Measurements from ENCODE around the gene SH3RF3. TPM values are rescaled to one million over a fixed set of nuclear protein-coding genes. Genes with fewer than 3 reads are reported as not detected.

SH3RF3 gene
- total RNA-seq, 1 experiment from 2014 or later = 0.34 TPM

DNA sequence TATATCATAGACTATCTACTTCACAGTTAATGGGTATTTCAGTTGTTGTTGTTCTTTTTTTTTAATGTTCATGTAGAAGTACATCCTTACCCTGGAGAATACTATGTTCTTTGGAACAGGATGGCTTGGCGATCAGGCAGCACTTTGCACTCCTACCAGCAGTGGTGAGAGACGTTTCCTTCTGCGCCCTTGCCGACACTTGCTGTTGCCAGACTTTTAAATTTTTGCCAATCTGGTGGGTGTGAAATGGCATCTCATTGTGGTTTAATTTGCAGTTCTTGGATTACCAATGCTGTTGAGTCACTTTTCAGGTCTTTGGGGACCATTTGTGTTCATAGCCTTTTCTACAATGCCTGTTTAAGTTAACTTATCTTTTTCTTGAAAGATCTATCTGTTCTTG is 197.3 kb downstream of the SH3RF3 start:
- no peaks in the 10 kb centered on the region for H4K20me1 ChIP-seq (ENCODE audit: insufficient read depth, low read depth, low read length)
- no peak overlapping the region for H2AFZ ChIP-seq (ENCODE audit: low read length)
- no peaks in the 10 kb centered on the region for H3K27me3 ChIP-seq (ENCODE audit: low read length)
- H3K9me3 ChIP-seq (ENCODE audit: low read length) = no peaks in the 10 kb centered on the region
- H3K4me3 ChIP-seq (ENCODE audit: low read length) = no peak overlapping the region
- H3K9ac ChIP-seq (ENCODE audit: low read length) = no peak overlapping the region
- H3K27ac ChIP-seq (ENCODE audit: low read length) = no peak overlapping the region
- no peaks in the 10 kb centered on the region for H3K36me3 ChIP-seq (ENCODE audit: insufficient read depth, low read length)
- DNase-seq = no peak
- H3K4me2 ChIP-seq (ENCODE audit: low read depth, low read length, poor library complexity, severe bottlenecking) = no peak overlapping the region
- H3K9me2 ChIP-seq (replicated peaks; ENCODE audit: insufficient read depth, low read length) = no peaks in the 10 kb centered on the region
- H3K79me2 ChIP-seq (ENCODE audit: low read length) = no peaks in the 10 kb centered on the region
- peaks cover 27% of the 10 kb centered on the region for H3K4me1 ChIP-seq (ENCODE audit: low read length)

- no peak overlapping the region for H3K4me3 ChIP-seq (ENCODE audit: low read length)
- H3K27ac ChIP-seq (ENCODE audit: low read length) = 0 out of 2 replicates have a peak overlapping the region, but pooled peaks have one; percentile 23
- peak overlapping the region; percentile 18 for H3K4me2 ChIP-seq (ENCODE audit: low read depth, low read length, poor library complexity, severe bottlenecking)
- no peaks in the 10 kb centered on the region for H3K9me2 ChIP-seq (replicated peaks; ENCODE audit: insufficient read depth, low read length)
- H2AFZ ChIP-seq (ENCODE audit: low read length) = no peak overlapping the region
- H4K20me1 ChIP-seq (ENCODE audit: insufficient read depth, low read depth, low read length) = no peaks in the 10 kb centered on the region
- H3K36me3 ChIP-seq (ENCODE audit: insufficient read depth, low read length) = no peaks in the 10 kb centered on the region
- H3K79me2 ChIP-seq (ENCODE audit: low read length) = no peaks in the 10 kb centered on the region
- DNase-seq = no peak
- H3K4me1 ChIP-seq (ENCODE audit: low read length) = peaks cover 46% of the 10 kb centered on the region
- no peak overlapping the region for H3K9ac ChIP-seq (ENCODE audit: low read length)
- H3K27me3 ChIP-seq (ENCODE audit: low read length) = no peaks in the 10 kb centered on the region
- no peaks in the 10 kb centered on the region for H3K9me3 ChIP-seq (ENCODE audit: low read length)
Measured at GRCh38 chr2:109330056-109330455, 201.1 kb downstream of the SH3RF3 start.

DNA sequence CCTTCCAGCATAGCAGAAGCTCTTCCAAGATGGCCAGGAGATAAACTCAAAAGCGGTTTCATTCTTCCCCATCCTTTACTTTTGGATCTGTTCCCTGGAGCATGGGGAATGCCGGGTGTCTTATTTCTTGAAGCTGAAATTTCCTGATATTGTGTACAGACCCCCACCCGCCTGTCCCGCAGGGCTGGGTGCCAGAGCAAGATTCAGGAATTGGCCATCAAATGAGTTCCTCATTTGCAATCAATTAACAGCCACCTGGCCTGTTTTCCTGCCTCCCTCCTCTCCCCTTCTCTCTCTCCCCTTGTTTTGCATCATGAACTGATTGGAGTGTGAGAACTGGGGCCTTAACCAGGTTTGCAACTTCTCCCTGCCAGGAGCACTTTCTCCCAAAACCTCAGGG is 202.1 kb downstream of the SH3RF3 start:
- no peaks in the 10 kb centered on the region for H3K36me3 ChIP-seq (ENCODE audit: insufficient read depth, low read length)
- no peaks in the 10 kb centered on the region for H3K9me3 ChIP-seq (ENCODE audit: low read length)
- H3K79me2 ChIP-seq (ENCODE audit: low read length) = no peaks in the 10 kb centered on the region
- H3K27me3 ChIP-seq (ENCODE audit: low read length) = no peaks in the 10 kb centered on the region
- H3K4me2 ChIP-seq (ENCODE audit: low read depth, low read length, poor library complexity, severe bottlenecking) = peak overlapping the region; percentile 48
- DNase-seq = no peak
- H3K27ac ChIP-seq (ENCODE audit: low read length) = peak overlapping the region; percentile 71
- no peak overlapping the region for H2AFZ ChIP-seq (ENCODE audit: low read length)
- H3K4me1 ChIP-seq (ENCODE audit: low read length) = peaks cover 47% of the 10 kb centered on the region
- H3K9ac ChIP-seq (ENCODE audit: low read length) = no peak overlapping the region
- H4K20me1 ChIP-seq (ENCODE audit: insufficient read depth, low read depth, low read length) = no peaks in the 10 kb centered on the region
- no peaks in the 10 kb centered on the region for H3K9me2 ChIP-seq (replicated peaks; ENCODE audit: insufficient read depth, low read length)
- no peak overlapping the region for H3K4me3 ChIP-seq (ENCODE audit: low read length)

DNA sequence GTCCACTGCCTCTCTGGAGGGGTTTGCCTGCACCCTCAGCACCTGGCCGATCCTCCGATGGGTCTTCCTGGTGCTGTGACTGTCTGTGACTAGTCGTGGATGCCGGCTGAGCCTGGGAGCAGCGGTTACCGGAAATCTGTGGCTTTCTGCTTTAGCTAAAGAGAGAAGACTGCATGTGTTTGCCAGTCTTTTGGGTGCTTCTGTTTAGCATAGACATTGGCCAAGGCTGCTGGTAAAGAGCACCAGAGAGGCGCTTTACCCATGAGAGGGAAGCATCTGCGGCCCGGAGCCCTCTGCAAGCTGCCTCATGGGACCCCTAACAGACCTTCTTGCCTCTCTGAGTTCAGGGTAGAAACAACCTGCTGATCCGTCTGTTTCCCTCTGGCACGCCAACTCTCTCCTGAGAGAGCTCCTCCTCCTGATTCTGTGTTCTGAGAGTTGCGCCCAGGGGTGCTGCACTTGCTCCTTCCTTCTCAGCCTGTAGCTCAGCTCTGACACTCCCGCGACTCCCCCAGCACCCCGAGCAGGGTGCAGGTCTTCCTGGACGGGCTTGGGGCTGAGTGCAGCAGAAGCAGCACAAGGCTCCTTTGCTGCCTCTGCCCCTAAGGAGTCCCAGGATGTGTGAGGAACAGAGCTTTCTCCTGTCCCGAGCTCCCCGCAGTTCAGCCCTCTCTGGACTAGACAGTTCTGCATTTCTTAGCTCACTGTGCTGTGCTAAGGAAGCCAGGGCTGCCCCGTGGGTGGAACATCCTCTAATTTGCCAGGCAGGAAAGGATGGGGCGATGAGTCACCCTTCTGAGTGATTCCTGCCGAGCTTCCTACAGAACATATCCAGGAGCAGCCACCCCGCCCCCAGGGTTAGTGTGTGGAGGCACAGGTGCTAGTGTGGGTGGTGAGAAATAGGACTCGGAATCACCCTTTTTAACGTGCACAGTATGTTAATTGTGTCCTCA is 203.2 kb downstream of the SH3RF3 start:
- H3K36me3 ChIP-seq (ENCODE audit: insufficient read depth, low read length) = no peaks in the 10 kb centered on the region
- peak; percentile 68 for DNase-seq
- H3K4me1 ChIP-seq (ENCODE audit: low read length) = peaks cover 50% of the 10 kb centered on the region
- peak overlapping the region; percentile 71 for H3K27ac ChIP-seq (ENCODE audit: low read length)
- peak overlapping the region; percentile 37 for H3K9ac ChIP-seq (ENCODE audit: low read length)
- H3K27me3 ChIP-seq (ENCODE audit: low read length) = no peaks in the 10 kb centered on the region
- H3K4me3 ChIP-seq (ENCODE audit: low read length) = peak overlapping the region; percentile 31; the same call in 1 of the 2 replicates
- peak overlapping the region; percentile 48 for H3K4me2 ChIP-seq (ENCODE audit: low read depth, low read length, poor library complexity, severe bottlenecking)
- H2AFZ ChIP-seq (ENCODE audit: low read length) = peak overlapping the region; percentile 48; the same call in 1 of the 2 replicates
- no peaks in the 10 kb centered on the region for H3K9me3 ChIP-seq (ENCODE audit: low read length)
- H3K9me2 ChIP-seq (replicated peaks; ENCODE audit: insufficient read depth, low read length) = no peaks in the 10 kb centered on the region
- H3K79me2 ChIP-seq (ENCODE audit: low read length) = no peaks in the 10 kb centered on the region
- no peaks in the 10 kb centered on the region for H4K20me1 ChIP-seq (ENCODE audit: insufficient read depth, low read depth, low read length)

DNA sequence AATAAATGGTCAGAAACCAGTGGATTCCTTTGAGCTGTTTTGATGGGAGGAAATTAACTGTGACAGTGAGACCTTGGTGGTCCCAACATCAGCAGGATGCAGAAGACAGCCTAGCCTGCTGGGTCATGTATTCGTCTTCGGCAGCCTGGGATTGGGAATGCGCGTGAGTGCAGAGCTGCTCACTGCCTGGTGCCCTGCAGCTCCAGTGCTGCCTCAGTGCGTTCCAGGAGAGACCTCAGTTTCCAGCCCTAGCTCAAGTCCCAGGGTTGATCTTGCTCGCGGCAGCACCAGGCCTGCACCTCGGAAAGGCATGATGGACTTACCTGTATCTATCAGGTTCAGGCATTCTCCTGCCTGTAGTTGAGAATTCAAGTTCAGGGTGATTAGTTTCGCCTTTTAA is 203.9 kb downstream of the SH3RF3 start:
- Histone ChIP-seq H3K4me3 (ENCODE audit: low read length) (no peak overlapping the region), H3K4me2 (ENCODE audit: low read depth, low read length, poor library complexity, severe bottlenecking) (no peak overlapping the region), H4K20me1 (ENCODE audit: insufficient read depth, low read depth, low read length) (no peaks in the 10 kb centered on the region), H2AFZ (ENCODE audit: low read length) (no peak overlapping the region), H3K4me1 (ENCODE audit: low read length) (peaks cover 50% of the 10 kb centered on the region), H3K9ac (ENCODE audit: low read length) (no peak overlapping the region), H3K27ac (ENCODE audit: low read length) (no peak overlapping the region), H3K36me3 (ENCODE audit: insufficient read depth, low read length) (no peaks in the 10 kb centered on the region), H3K9me2 (replicated peaks; ENCODE audit: insufficient read depth, low read length) (no peaks in the 10 kb centered on the region), H3K79me2 (ENCODE audit: low read length) (no peaks in the 10 kb centered on the region), H3K27me3 (ENCODE audit: low read length) (no peaks in the 10 kb centered on the region), H3K9me3 (ENCODE audit: low read length) (no peaks in the 10 kb centered on the region)
- DNase-seq = no peak

GRCh38 chr2:109333414-109334210 is 204.6 kb downstream of the SH3RF3 start:
- no peak overlapping the region for H3K9ac ChIP-seq (ENCODE audit: low read length)
- H3K9me3 ChIP-seq (ENCODE audit: low read length) = no peaks in the 10 kb centered on the region
- no peaks in the 10 kb centered on the region for H4K20me1 ChIP-seq (ENCODE audit: insufficient read depth, low read depth, low read length)
- no peak overlapping the region for H3K4me3 ChIP-seq (ENCODE audit: low read length)
- H2AFZ ChIP-seq (ENCODE audit: low read length) = no peak overlapping the region
- H3K27ac ChIP-seq (ENCODE audit: low read length) = no peak overlapping the region
- H3K27me3 ChIP-seq (ENCODE audit: low read length) = no peaks in the 10 kb centered on the region
- no peaks in the 10 kb centered on the region for H3K36me3 ChIP-seq (ENCODE audit: insufficient read depth, low read length)
- no peak overlapping the region for H3K4me2 ChIP-seq (ENCODE audit: low read depth, low read length, poor library complexity, severe bottlenecking)
- H3K79me2 ChIP-seq (ENCODE audit: low read length) = no peaks in the 10 kb centered on the region
- H3K4me1 ChIP-seq (ENCODE audit: low read length) = peaks cover 49% of the 10 kb centered on the region
- DNase-seq = no peak
- no peaks in the 10 kb centered on the region for H3K9me2 ChIP-seq (replicated peaks; ENCODE audit: insufficient read depth, low read length)

DNA sequence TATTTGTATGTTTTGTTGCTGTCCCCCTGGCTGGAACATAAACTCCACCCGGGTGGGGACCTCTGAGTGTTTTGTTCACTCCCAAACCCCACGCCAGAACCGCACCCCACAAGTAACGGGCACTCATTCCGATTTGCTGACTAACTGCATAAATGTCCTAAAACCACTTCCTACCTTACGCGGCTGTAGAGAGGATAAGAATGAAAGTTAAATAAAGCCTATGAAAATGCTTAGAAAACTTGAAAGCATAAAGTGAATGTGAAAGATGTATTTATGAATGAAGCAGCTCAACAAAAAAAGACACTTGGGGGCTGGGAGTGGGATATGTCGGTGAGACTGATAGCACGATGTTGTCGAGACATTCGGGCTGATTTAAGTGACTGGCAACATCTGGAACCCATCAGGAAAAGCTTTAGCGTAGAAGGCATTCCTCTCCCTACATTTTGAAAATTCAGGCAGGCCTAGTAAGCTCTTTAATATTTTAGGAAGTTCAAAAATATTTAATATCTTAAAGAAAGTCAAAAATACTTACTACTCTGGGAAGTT is 206.7 kb downstream of the SH3RF3 start:
- Histone ChIP-seq H3K27ac (ENCODE audit: low read length) (no peak overlapping the region), H4K20me1 (ENCODE audit: insufficient read depth, low read depth, low read length) (no peaks in the 10 kb centered on the region), H2AFZ (ENCODE audit: low read length) (no peak overlapping the region), H3K4me2 (ENCODE audit: low read depth, low read length, poor library complexity, severe bottlenecking) (no peak overlapping the region), H3K27me3 (ENCODE audit: low read length) (no peaks in the 10 kb centered on the region), H3K9me3 (ENCODE audit: low read length) (no peaks in the 10 kb centered on the region), H3K4me1 (ENCODE audit: low read length) (peaks cover 29% of the 10 kb centered on the region), H3K4me3 (ENCODE audit: low read length) (no peak overlapping the region), H3K9me2 (replicated peaks; ENCODE audit: insufficient read depth, low read length) (no peaks in the 10 kb centered on the region), H3K9ac (ENCODE audit: low read length) (no peak overlapping the region), H3K36me3 (ENCODE audit: insufficient read depth, low read length) (no peaks in the 10 kb centered on the region), H3K79me2 (ENCODE audit: low read length) (no peaks in the 10 kb centered on the region)
- no peak for DNase-seq

DNA sequence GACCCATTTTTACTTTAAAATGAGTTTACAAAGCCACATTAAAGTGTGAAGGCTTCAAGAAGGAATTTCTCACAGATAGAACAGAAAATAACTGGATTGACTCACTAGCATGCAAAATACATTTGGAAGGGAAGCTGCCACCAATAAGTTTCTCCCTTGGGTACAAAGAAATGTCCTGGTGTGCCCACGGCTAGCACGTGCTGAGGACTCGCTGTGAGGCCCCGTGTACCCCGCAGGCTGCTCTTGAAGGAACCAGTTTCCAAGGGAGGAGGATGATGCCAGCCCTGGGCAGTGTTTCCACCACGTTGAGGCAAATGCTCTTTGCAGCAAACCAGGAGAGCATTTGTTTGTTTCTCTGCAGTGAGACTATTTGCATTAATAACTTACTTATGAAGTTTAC is 207.3 kb downstream of the SH3RF3 start:
- DNase-seq = no peak
- Histone ChIP-seq H3K9ac (ENCODE audit: low read length) (no peak overlapping the region), H3K4me1 (ENCODE audit: low read length) (peaks cover 23% of the 10 kb centered on the region), H3K9me2 (replicated peaks; ENCODE audit: insufficient read depth, low read length) (no peaks in the 10 kb centered on the region), H4K20me1 (ENCODE audit: insufficient read depth, low read depth, low read length) (no peaks in the 10 kb centered on the region), H3K27ac (ENCODE audit: low read length) (no peak overlapping the region), H3K9me3 (ENCODE audit: low read length) (no peaks in the 10 kb centered on the region), H3K36me3 (ENCODE audit: insufficient read depth, low read length) (no peaks in the 10 kb centered on the region), H3K79me2 (ENCODE audit: low read length) (no peaks in the 10 kb centered on the region), H3K4me2 (ENCODE audit: low read depth, low read length, poor library complexity, severe bottlenecking) (no peak overlapping the region), H3K4me3 (ENCODE audit: low read length) (no peak overlapping the region), H3K27me3 (ENCODE audit: low read length) (no peaks in the 10 kb centered on the region), H2AFZ (ENCODE audit: low read length) (no peak overlapping the region)
